ENCODE results near the gene DTNB.

DTNB gene

DNA sequence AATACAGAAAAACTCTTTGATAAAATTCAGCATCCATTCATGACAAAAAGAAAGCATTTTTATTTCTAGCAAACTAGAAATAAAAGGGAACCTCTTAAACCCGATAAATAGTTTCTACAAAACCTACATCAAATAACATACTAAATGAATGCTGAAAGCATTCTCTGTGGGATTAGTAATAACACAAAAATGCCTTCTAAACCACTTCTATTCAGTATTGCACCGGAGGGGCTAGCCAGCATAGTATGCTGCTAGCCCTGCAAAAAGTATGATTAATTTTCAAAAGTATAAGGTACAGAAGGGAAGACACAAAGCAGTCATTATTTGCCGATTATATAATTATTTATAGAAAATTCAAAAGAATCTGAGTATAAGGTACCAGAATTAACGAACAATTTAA is 145.2 kb downstream of the DTNB start:
- Histone ChIP-seq H3K4me1 (ENCODE audit: control insufficient read depth, insufficient read depth, low read length) (no peaks in the 10 kb centered on the region), H3K9ac (ENCODE audit: low read depth, low read length) (no peak overlapping the region), H3K36me3 (ENCODE audit: control insufficient read depth, insufficient read depth, low read length) (no peaks in the 10 kb centered on the region)

DNA sequence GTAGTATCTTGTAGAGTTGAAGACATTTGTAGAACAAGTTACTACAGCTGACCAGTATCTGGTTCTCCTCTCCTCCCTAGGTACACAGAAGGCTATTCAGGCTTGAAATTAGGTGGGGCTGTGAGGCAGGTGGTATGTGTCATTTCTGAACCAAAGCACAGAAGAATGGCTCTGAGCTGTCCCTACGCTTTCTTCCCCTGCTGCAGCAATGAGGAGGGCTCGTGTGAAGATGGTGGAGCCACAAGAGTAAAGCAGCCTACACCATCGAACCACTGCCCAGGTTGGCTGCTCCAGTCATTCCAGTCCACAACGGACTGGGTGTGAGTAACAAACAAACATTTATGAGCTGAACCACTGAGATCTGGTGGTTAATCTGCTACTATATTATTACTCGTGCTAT is 148.9 kb downstream of the DTNB start:
- Histone ChIP-seq H3K27me3 (ENCODE audit: control insufficient read depth, insufficient read depth, low read length) (no peaks in the 10 kb centered on the region), H3K4me3 (ENCODE audit: low read depth, low read length) (no peak overlapping the region), H3K36me3 (ENCODE audit: control insufficient read depth, insufficient read depth, low read length) (no peaks in the 10 kb centered on the region), H3K9ac (ENCODE audit: low read depth, low read length) (no peak overlapping the region), H3K27ac (ENCODE audit: low read depth, low read length) (no peak overlapping the region), H3K4me1 (ENCODE audit: control insufficient read depth, insufficient read depth, low read length) (no peaks in the 10 kb centered on the region), H3K9me3 (ENCODE audit: control insufficient read depth, insufficient read depth, low read length) (no peaks in the 10 kb centered on the region)

More for the DNA sequence above, 145.2 kb downstream of the DTNB start:
- H3K27me3 ChIP-seq (ENCODE audit: control insufficient read depth, insufficient read depth, low read length), result no peaks in the 10 kb centered on the region
- H3K9me3 ChIP-seq (ENCODE audit: control insufficient read depth, insufficient read depth, low read length), result no peaks in the 10 kb centered on the region
- H3K4me3 ChIP-seq (ENCODE audit: low read depth, low read length), result no peak overlapping the region
- no peak overlapping the region for H3K27ac ChIP-seq (ENCODE audit: low read depth, low read length)

DNA sequence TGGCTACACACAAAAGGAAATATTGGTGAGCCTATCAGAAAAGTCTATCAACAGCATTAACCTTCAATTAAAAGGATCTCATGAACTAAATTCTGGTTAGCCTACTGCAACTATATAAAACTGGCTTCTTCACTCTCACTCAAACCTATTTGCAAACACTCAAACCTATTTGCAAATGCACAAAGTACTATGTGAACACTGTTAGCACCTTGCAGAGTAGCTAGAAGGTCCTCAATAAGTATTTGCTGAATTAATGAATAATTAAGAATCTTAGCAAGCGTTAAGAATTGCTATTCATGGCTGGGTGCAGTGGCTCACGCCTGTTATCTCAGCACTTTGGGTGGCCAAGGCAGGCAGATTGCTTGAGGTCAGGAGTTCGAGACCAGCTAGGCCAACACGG is 150.3 kb downstream of the DTNB start:
- H3K27ac ChIP-seq (ENCODE audit: low read depth, low read length), result no peak overlapping the region
- no peaks in the 10 kb centered on the region for H3K27me3 ChIP-seq (ENCODE audit: control insufficient read depth, insufficient read depth, low read length)
- no peak overlapping the region for H3K4me3 ChIP-seq (ENCODE audit: low read depth, low read length)
- no peaks in the 10 kb centered on the region for H3K9me3 ChIP-seq (ENCODE audit: control insufficient read depth, insufficient read depth, low read length)
- no peaks in the 10 kb centered on the region for H3K36me3 ChIP-seq (ENCODE audit: control insufficient read depth, insufficient read depth, low read length)
- H3K4me1 ChIP-seq (ENCODE audit: control insufficient read depth, insufficient read depth, low read length), result no peaks in the 10 kb centered on the region
- H3K9ac ChIP-seq (ENCODE audit: low read depth, low read length), result no peak overlapping the region

DNA sequence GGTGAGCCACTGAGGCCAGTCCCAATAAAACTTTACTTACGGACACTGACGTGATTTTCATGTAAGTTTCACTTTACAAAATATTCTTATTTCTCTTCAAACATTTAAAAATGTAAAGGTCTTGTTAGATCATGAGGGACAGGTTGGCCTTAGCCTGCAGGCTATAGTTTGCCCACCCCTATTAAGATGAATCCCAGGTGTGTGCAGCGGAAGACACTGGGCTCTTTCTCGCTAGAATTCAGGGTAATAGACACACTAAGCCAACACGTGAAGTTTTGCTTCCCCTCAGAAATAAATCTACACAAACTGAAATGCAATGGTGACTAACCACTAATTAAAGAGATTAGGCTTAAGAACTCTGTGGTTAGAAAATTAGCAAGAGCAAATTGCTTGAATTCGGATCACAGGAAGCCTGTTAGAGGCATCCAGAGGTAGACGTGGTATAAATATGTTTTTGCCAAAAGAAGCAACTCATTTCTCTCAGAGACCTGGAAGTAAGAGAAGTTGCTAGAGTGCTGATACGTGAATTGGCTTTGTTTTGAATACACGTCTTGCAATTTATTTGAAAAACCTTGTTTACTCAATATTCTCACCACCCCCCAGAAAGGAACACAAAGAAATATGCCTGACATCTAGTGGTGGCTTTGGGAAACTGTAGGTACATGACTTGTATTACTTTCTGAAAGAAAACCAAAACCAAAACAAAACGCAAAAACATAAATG is 151.6 kb downstream of the DTNB start:
- Histone ChIP-seq H3K36me3 (ENCODE audit: control insufficient read depth, insufficient read depth, low read length) (no peaks in the 10 kb centered on the region), H3K9me3 (ENCODE audit: control insufficient read depth, insufficient read depth, low read length) (no peaks in the 10 kb centered on the region), H3K4me3 (ENCODE audit: low read depth, low read length) (no peak overlapping the region), H3K4me1 (ENCODE audit: control insufficient read depth, insufficient read depth, low read length) (no peaks in the 10 kb centered on the region), H3K9ac (ENCODE audit: low read depth, low read length) (no peak overlapping the region), H3K27ac (ENCODE audit: low read depth, low read length) (no peak overlapping the region), H3K27me3 (ENCODE audit: control insufficient read depth, insufficient read depth, low read length) (no peaks in the 10 kb centered on the region)

DNA sequence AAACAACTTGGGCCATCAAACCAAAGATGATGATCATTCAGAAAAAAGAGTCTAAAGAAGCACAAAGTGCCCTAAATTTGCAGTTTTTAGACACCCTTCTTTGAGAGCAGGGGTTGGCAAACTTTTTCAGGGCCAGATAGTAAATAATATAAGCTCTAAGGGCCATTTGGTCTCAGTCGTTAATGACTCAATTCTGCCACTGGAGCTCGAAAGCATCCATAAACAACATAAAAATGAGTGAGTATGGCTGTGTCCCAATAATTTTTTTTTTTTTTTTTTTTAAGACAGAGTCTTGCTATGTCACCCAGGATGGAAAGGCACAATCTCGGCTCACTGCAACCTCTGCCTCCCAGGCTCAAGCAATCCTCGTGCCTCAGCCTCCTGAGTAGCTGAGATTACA is 152.3 kb downstream of the DTNB start:
- Histone ChIP-seq H3K27ac (ENCODE audit: low read depth, low read length) (no peak overlapping the region), H3K36me3 (ENCODE audit: control insufficient read depth, insufficient read depth, low read length) (no peaks in the 10 kb centered on the region), H3K9me3 (ENCODE audit: control insufficient read depth, insufficient read depth, low read length) (no peaks in the 10 kb centered on the region), H3K4me1 (ENCODE audit: control insufficient read depth, insufficient read depth, low read length) (no peaks in the 10 kb centered on the region), H3K27me3 (ENCODE audit: control insufficient read depth, insufficient read depth, low read length) (no peaks in the 10 kb centered on the region), H3K4me3 (ENCODE audit: low read depth, low read length) (no peak overlapping the region), H3K9ac (ENCODE audit: low read depth, low read length) (no peak overlapping the region)

- H3K27me3 ChIP-seq (ENCODE audit: control insufficient read depth, insufficient read depth, low read length), result no peaks in the 10 kb centered on the region
- H3K9ac ChIP-seq (ENCODE audit: low read depth, low read length), result no peak overlapping the region
- no peak overlapping the region for H3K27ac ChIP-seq (ENCODE audit: low read depth, low read length)
- H3K9me3 ChIP-seq (ENCODE audit: control insufficient read depth, insufficient read depth, low read length), result no peaks in the 10 kb centered on the region
- H3K4me1 ChIP-seq (ENCODE audit: control insufficient read depth, insufficient read depth, low read length), result no peaks in the 10 kb centered on the region
- H3K36me3 ChIP-seq (ENCODE audit: control insufficient read depth, insufficient read depth, low read length), result no peaks in the 10 kb centered on the region
- H3K4me3 ChIP-seq (ENCODE audit: low read depth, low read length), result no peak overlapping the region
Measured at GRCh38 chr2:25517701-25518100, 155.7 kb downstream of the DTNB start.

DNA sequence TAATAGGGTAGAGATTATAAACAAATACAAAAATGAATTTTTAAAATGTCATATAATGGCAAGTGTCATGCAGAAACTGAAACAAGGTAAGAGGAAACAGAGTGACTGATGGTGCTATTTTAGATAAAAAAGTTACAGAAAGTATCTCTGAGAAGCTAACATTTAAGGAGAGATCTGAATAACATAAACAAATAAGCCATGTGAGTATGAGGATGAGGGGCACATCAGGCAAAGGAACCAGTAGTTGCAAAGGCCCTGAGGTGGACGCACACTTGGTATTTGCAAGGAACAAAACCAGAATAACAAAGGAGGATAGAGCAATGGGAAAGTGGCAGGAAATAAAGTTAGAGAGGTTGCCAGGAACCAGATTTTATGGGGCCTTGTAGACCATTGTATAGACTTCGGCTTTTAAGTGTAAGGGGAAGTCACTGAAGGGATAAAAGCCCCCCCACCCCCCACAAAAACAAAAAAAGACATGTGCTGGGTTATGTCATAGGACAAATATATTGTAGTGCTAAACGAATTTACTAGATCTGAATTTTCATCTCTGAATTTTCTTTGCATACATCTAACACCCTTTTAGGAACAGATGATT is 159.2 kb downstream of the DTNB start:
- Histone ChIP-seq H3K27me3 (ENCODE audit: control insufficient read depth, insufficient read depth, low read length) (no peaks in the 10 kb centered on the region), H3K4me1 (ENCODE audit: control insufficient read depth, insufficient read depth, low read length) (no peaks in the 10 kb centered on the region), H3K9ac (ENCODE audit: low read depth, low read length) (no peak overlapping the region), H3K4me3 (ENCODE audit: low read depth, low read length) (no peak overlapping the region), H3K27ac (ENCODE audit: low read depth, low read length) (no peak overlapping the region), H3K36me3 (ENCODE audit: control insufficient read depth, insufficient read depth, low read length) (no peaks in the 10 kb centered on the region), H3K9me3 (ENCODE audit: control insufficient read depth, insufficient read depth, low read length) (no peaks in the 10 kb centered on the region)

DNA sequence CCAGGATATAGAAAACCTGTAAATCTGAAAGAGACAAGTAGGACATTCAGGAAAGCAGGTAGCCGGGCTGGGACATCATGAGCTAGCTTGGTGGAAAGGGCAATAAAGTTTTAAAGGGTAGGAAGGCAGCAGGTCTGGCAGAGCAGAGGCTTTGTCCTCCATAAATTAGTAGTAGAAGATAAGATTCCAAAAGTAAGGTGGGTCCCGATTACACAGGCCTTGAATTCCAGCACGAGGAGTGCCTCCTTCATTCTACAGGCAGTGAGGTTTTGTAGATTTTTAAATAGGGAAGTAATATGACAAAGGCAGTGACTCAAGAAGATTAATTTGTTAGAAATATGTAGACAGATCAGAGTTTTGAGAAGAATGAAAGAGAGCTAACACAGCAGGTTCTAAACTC is 160.7 kb downstream of the DTNB start:
- Histone ChIP-seq H3K27ac (ENCODE audit: low read depth, low read length) (no peak overlapping the region), H3K4me3 (ENCODE audit: low read depth, low read length) (no peak overlapping the region), H3K36me3 (ENCODE audit: control insufficient read depth, insufficient read depth, low read length) (no peaks in the 10 kb centered on the region), H3K4me1 (ENCODE audit: control insufficient read depth, insufficient read depth, low read length) (no peaks in the 10 kb centered on the region), H3K9me3 (ENCODE audit: control insufficient read depth, insufficient read depth, low read length) (no peaks in the 10 kb centered on the region), H3K9ac (ENCODE audit: low read depth, low read length) (no peak overlapping the region), H3K27me3 (ENCODE audit: control insufficient read depth, insufficient read depth, low read length) (no peaks in the 10 kb centered on the region)

GRCh38 chr2:25506226-25506625 is 167.2 kb downstream of the DTNB start:
- H3K9me3 ChIP-seq (ENCODE audit: control insufficient read depth, insufficient read depth, low read length), result no peaks in the 10 kb centered on the region
- H3K4me1 ChIP-seq (ENCODE audit: control insufficient read depth, insufficient read depth, low read length), result no peaks in the 10 kb centered on the region
- H3K27me3 ChIP-seq (ENCODE audit: control insufficient read depth, insufficient read depth, low read length), result no peaks in the 10 kb centered on the region
- H3K27ac ChIP-seq (ENCODE audit: low read depth, low read length), result no peak overlapping the region
- H3K4me3 ChIP-seq (ENCODE audit: low read depth, low read length), result no peak overlapping the region
- no peaks in the 10 kb centered on the region for H3K36me3 ChIP-seq (ENCODE audit: control insufficient read depth, insufficient read depth, low read length)
- H3K9ac ChIP-seq (ENCODE audit: low read depth, low read length), result no peak overlapping the region

DNA sequence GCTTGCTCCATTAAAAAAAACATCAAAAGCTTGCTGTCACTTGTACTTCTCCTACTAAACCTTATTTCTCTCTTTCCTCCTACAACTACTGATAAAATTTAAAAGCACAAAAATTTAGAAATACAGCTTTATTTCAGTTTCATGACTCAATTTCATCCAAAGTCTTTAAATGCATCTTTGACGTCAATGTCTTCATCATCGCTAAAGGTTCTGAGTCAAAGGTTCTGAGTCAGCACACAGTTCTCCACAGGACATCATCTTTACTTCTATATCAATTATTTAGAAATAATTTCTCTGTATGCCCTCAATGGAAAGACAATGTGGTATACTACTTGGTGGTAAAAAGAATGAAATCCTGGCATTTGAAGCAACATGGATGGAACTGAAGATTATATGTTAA is 167.8 kb downstream of the DTNB start:
- Histone ChIP-seq H3K36me3 (ENCODE audit: control insufficient read depth, insufficient read depth, low read length) (no peaks in the 10 kb centered on the region), H3K27ac (ENCODE audit: low read depth, low read length) (no peak overlapping the region), H3K4me1 (ENCODE audit: control insufficient read depth, insufficient read depth, low read length) (no peaks in the 10 kb centered on the region), H3K9ac (ENCODE audit: low read depth, low read length) (no peak overlapping the region), H3K4me3 (ENCODE audit: low read depth, low read length) (no peak overlapping the region), H3K27me3 (ENCODE audit: control insufficient read depth, insufficient read depth, low read length) (no peaks in the 10 kb centered on the region), H3K9me3 (ENCODE audit: control insufficient read depth, insufficient read depth, low read length) (no peaks in the 10 kb centered on the region)

- Histone ChIP-seq H3K9ac (ENCODE audit: low read depth, low read length) (no peak overlapping the region), H3K36me3 (ENCODE audit: control insufficient read depth, insufficient read depth, low read length) (no peaks in the 10 kb centered on the region), H3K4me3 (ENCODE audit: low read depth, low read length) (no peak overlapping the region), H3K27ac (ENCODE audit: low read depth, low read length) (no peak overlapping the region), H3K27me3 (ENCODE audit: control insufficient read depth, insufficient read depth, low read length) (no peaks in the 10 kb centered on the region), H3K4me1 (ENCODE audit: control insufficient read depth, insufficient read depth, low read length) (no peaks in the 10 kb centered on the region), H3K9me3 (ENCODE audit: control insufficient read depth, insufficient read depth, low read length) (no peaks in the 10 kb centered on the region)
Measured at GRCh38 chr2:25505182-25505581, 168.2 kb downstream of the DTNB start.

Data from HUES48 (cell line).